Activated CD8-positive, alpha-beta memory T cell treated with anti-CD3 and anti-CD28 coated beads for 24 hours (primary cell): Measurements from ENCODE around the gene MAGI1.
"Not testable (repeated sequence)": the region's sequence is repeated elsewhere in the genome, so short reads cannot be mapped to it uniquely, and the experiment has no call there.

ENCODE experiments used
- DNase-seq: peaks from one replicate; pipeline ENCODE4 v3.0.0-alpha.2; 2020

MAGI1 gene

DNA sequence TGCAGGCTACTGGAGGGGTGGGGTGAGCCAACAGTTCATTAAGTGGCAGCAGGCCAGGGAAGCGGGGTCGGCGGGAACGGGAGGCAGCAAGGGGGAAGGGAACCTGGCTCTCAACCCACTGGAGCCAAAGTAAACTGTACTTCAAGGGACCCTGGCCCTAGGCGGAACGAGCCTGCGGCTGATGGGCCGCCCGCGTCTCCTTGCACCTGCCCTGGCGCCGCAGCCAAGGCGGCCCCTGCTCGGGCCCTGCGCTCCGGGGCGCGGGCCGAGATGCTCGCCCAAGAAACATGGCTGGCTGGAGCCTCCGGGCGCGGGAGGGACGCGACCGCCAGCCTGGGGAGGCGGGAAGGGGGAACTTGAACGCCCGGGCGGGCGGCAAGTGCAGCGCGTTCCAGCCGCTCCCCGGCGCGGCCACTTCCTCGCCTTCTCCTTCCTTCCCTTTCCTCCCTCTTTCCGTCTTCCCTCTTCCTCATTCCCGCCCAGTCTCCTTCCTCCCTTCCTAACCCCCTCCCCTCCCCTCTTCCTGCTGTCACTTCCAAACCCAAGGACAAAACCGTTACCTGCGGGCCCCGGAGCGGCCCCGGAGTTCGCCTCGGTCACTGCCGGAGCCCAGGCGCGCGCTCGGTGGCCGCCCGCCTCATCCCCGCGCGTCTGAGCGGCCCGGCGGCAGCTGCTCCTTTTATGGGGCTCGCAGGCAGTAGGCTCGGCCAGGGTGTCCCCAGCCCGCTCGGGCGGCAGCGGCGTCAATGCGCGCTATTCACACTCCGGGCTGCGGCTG lies 489.7 kb downstream of the MAGI1 start:
- no peak for DNase-seq

- DNase-seq, result no peak
Measured at GRCh38 chr3:65545429-65545828, 493.3 kb downstream of the MAGI1 start.

- DNase-seq, result not testable (repeated sequence)
Measured at GRCh38 chr3:65543391-65543790, 495.3 kb downstream of the MAGI1 start.

DNA sequence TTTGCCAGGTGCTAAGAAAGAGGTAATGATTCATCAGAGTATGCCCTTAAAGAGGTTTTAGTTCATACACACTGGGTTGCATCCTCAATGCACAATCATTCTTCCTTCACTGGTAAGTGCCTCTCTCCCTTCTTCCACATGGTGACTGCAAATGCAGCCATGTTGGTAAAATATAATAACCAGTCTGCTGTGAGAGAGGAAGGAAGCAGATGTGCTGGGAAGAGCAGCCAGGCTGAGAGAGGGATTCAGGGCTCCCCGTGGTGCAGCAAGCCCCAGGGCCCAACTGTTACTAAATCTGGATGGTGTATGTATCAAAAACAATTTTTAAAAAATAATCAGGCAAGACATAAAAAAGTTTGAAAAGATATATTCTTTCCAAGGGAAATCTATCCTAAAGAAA lies 498.1 kb downstream of the MAGI1 start:
- DNase-seq, result no peak

- no peak for DNase-seq
Measured at GRCh38 chr3:65539616-65540015, 499.1 kb downstream of the MAGI1 start.

DNA sequence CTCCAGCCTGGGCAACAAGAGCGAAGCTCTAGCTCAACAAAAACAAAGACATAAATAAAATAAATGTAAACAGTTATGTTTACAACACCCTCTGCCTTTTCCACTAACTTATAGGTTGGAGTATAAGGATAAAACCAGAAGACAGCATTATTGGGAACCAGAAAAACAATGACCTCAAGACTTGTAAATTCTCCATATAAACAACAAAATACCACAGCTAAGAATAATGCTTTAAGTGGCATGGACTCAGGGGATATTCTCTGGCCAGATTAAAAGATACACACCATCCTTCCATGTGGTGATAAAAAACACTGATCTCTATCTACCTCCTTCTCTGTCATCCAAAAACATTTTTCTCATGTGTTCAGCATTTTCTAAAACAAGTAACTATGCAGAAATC lies 500.6 kb downstream of the MAGI1 start:
- no peak for DNase-seq

- DNase-seq, result no peak
Measured at GRCh38 chr3:65537109-65537508, 501.6 kb downstream of the MAGI1 start.

- DNase-seq, result no peak
Measured at GRCh38 chr3:65535260-65535659, 503.5 kb downstream of the MAGI1 start.

DNA sequence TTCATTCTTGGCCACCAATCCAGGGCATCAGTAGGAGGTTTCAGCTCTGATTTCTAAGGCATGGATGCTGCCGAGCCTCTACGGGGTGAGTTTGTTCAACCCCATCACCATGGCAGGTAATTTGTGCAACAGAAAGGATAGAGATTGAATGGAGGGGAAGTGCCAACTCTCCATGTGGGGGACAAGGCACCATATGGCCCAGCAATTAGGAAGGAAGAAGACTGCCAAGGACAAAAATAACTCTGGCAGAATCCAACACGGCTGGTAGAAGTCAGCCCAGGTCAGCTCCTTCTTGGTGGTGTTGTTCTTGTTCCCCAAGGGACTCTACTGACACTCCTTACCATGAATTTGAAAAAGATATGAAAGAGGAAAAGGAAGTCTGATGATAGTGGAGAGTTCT lies 503.9 kb downstream of the MAGI1 start:
- no peak for DNase-seq

DNA sequence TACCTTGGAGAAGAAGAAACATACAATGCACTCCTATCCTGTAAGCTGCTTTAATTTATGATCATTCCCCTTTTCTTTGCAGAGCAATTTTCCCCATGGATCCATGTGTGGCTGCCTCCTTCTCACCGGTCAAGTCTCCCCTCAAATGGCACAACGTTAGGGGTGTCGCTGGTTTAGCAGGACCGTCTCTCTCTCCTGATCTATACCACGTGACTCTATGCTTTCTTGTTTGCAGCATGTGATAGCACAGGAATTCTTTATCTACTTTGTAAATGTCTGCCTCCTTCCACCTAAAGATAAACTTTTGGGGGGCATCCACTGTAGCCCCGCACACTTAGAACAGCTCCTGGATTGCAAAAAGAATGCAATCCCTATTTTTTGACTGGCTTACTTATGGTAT lies 506.0 kb downstream of the MAGI1 start:
- no peak for DNase-seq

- DNase-seq, result no peak
Measured at GRCh38 chr3:65532215-65532614, 506.5 kb downstream of the MAGI1 start.

- no peak for DNase-seq
Measured at GRCh38 chr3:65531499-65531898, 507.2 kb downstream of the MAGI1 start.

- DNase-seq, result no peak
Measured at GRCh38 chr3:65526656-65527055, 512.1 kb downstream of the MAGI1 start.

- DNase-seq, result no peak
Measured at GRCh38 chr3:65524584-65524983, 514.1 kb downstream of the MAGI1 start.

DNA sequence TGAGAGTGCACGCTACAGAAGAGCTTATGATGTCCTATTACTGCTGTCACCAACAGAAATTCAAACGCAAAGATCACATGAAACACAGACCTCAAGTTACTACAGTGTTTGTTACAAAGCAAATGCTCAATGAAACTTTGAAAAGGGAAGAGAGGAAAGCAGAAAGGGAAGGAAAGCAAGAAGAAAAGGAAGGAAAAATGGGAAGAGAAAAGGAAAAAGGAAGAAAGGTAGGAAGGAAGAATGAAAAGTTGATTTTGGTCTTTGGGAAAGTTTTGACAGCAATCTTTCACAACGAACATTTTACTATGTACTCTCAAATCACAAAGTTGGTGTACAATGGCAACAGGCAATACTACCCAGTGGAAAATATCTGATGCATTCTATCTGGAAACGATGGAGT lies 514.8 kb downstream of the MAGI1 start:
- no peak for DNase-seq

DNA sequence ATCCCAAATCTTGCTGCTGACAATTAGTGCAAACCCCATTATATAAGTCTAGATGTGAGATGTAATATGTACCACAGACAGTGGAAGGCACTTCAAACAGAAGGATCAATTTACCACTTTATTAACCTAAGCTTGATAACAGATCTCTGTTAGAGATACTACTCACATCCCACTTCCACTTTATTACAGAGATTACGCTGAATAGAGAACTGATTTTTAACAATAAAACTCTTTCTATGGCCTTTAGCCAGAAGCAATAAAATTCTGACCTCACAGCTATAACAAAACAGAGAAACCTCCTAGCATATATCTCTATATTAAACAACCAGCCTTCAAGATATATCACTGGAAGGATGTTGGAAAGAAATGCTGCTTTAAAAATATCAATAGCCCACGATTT lies 517.7 kb downstream of the MAGI1 start:
- DNase-seq, result no peak

DNA sequence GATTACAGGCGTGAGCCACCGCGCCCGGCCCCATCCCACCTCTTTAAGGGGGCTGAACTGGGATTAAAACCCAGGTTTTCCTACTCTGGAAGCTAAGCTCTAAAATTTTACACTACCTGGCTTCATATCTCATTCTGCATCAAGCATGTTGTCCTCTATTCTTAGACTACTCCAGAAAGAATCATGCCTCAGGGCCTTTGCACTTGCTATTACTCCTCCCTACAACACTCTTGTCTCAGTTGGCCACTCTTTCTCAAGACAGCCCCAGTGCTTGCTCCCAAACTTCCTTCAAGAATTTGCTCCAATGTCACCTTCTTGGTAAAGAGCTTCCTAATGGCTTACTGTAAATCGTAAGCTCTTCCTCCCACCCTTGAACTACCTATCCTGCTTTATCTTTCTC lies 521.7 kb downstream of the MAGI1 start:
- no peak for DNase-seq

DNA sequence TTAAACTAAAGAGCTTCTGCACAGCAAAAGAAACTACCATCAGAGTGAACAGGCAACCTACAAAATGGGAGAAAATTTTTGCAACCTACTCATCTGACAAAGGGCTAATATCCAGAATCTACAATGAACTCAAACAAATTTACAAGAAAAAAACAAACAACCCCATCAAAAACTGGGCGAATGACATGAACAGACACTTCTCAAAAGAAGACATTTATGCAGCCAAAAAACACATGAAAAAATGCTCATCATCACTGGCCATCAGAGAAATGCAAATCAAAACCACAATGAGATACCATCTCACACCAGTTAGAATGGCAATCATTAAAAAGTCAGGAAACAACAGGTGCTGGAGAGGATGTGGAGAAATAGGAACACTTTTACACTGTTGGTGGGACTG lies 524.4 kb downstream of the MAGI1 start:
- not testable (repeated sequence) for DNase-seq

DNA sequence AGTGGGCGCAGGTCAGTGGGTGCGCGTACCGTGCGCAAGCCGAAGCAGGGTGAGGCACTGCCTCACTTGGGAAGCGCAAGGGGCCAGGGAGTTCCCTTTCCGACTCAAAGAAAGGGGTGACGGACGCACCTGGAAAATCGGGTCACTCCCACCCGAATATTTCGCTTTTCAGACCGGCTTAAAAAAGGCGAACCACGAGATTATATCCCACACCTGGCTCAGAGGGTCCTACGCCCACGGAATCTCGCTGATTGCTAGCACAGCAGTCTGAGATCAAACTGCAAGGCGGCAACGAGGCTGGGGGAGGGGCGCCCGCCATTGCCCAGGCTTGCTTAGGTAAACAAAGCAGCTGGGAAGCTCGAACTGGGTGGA lies 529.3 kb downstream of the MAGI1 start:
- DNase-seq, result not testable (repeated sequence)

GRCh38 chr3:65508750-65509422 lies 529.8 kb downstream of the MAGI1 start:
- no peak for DNase-seq

- DNase-seq, result no peak
Measured at GRCh38 chr3:65507437-65507836, 531.3 kb downstream of the MAGI1 start.

DNA sequence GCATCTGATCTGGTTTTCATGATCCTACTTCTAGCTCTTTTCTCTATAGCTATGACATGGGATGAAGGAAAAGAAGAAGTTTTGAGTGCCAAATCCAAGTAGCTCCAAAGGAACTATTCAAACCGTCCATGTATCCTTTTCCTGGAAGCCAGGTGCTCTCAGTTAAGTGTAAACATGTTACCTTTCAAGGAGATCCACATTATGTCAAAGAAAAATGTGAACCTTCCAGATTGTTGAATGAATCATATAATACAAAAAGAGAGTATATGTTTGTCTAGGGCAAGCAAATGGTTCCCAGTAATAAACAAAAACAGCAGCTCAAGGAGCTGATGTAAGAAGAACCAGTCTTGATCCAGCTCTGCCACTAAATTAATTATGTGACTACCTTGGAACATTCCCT lies 534.9 kb downstream of the MAGI1 start:
- no peak for DNase-seq

GRCh38 chr3:65502526-65502925 lies 536.2 kb downstream of the MAGI1 start:
- no peak for DNase-seq

GRCh38 chr3:65500398-65501306 lies 538.1 kb downstream of the MAGI1 start:
- DNase-seq, result no peak
